ENCODE measurements around the gene OR52B6. TPM values are rescaled to one million over a fixed set of nuclear protein-coding genes. Genes with fewer than 3 reads are reported as not detected.

OR52B6 gene
- total RNA-seq, 1 experiment from 2014 or later, result not detected

DNA sequence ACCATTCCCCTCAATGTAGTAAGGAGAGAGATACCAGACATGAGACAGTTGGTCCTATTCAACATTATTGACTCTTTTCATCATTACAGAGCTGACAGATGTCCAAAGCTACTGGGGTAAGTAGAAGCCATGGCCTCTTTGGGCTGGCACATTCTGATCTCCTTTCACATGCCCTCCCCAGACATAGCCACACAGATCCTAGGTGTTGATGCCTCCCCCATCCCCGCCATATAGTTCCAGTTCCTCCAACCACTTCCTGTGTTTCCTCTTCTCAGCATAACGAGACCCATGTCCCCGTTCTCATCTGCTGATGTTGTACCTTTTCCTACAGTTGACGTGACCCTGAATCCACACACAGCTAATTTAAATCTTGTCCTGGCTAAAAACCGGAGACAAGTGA, 29.8 kb downstream of the OR52B6 start:
- Mint-ChIP-seq H3K27ac (ENCODE audit: unreplicated experiment) (no peak overlapping the region), H3K4me1 (ENCODE audit: low read depth, unreplicated experiment) (no peaks in the 10 kb centered on the region), H3K27me3 (ENCODE audit: unreplicated experiment) (no peaks in the 10 kb centered on the region), H3K4me3 (ENCODE audit: low read depth, unreplicated experiment) (no peak overlapping the region), H3K9me3 (ENCODE audit: low read depth, unreplicated experiment) (no peaks in the 10 kb centered on the region), H3K36me3 (ENCODE audit: insufficient read depth, unreplicated experiment) (no peaks in the 10 kb centered on the region)
- no TSS peak for BruUV-seq (replicated peaks)
- DNase-seq, result no peak
- CTCF ChIA-PET, result no interaction called here
- intact Hi-C loops (cut with micrococcal nuclease; ENCODE audit: unreplicated experiment), result no loop called here
- TF ChIP-seq, protein P1, sequence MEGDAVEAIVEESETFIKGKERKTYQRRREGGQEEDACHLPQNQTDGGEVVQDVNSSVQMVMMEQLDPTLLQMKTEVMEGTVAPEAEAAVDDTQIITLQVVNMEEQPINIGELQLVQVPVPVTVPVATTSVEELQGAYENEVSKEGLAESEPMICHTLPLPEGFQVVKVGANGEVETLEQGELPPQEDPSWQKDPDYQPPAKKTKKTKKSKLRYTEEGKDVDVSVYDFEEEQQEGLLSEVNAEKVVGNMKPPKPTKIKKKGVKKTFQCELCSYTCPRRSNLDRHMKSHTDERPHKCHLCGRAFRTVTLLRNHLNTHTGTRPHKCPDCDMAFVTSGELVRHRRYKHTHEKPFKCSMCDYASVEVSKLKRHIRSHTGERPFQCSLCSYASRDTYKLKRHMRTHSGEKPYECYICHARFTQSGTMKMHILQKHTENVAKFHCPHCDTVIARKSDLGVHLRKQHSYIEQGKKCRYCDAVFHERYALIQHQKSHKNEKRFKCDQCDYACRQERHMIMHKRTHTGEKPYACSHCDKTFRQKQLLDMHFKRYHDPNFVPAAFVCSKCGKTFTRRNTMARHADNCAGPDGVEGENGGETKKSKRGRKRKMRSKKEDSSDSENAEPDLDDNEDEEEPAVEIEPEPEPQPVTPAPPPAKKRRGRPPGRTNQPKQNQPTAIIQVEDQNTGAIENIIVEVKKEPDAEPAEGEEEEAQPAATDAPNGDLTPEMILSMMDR (IDR thresholded peaks at IDR 0.05; ENCODE audit: unreplicated experiment), result no peak

DNA sequence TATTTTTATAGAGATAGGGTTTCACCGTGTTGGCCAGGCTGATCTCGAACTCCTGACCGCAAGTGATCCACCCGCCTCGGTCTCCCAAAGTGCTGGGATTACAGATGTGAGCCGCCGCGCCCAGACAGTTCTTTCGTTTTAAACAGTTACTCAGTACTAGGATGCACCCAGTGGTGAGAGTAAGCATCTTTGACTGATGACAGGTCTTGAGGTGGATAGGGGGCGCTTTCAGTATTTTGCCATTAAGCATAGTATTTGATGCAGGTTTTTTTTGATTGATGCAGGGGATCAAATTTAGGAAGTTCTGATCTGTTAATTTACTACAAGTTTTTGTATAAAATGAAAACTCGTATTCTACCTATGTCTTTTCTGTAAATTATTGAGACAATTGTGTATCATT, 30.9 kb downstream of the OR52B6 start:
- Mint-ChIP-seq H3K9me3 (ENCODE audit: low read depth, unreplicated experiment) (no peaks in the 10 kb centered on the region), H3K27me3 (ENCODE audit: unreplicated experiment) (no peaks in the 10 kb centered on the region), H3K4me1 (ENCODE audit: low read depth, unreplicated experiment) (no peaks in the 10 kb centered on the region), H3K27ac (ENCODE audit: unreplicated experiment) (no peak overlapping the region), H3K36me3 (ENCODE audit: insufficient read depth, unreplicated experiment) (no peaks in the 10 kb centered on the region), H3K4me3 (ENCODE audit: low read depth, unreplicated experiment) (no peak overlapping the region)
- TF ChIP-seq, protein P1 (IDR thresholded peaks at IDR 0.05; ENCODE audit: unreplicated experiment), result no peak
- DNase-seq, result no peak
- intact Hi-C loops (cut with micrococcal nuclease; ENCODE audit: unreplicated experiment), result no loop called here
- BruUV-seq (replicated peaks), result no TSS peak
- CTCF ChIA-PET, result no interaction called here

DNA sequence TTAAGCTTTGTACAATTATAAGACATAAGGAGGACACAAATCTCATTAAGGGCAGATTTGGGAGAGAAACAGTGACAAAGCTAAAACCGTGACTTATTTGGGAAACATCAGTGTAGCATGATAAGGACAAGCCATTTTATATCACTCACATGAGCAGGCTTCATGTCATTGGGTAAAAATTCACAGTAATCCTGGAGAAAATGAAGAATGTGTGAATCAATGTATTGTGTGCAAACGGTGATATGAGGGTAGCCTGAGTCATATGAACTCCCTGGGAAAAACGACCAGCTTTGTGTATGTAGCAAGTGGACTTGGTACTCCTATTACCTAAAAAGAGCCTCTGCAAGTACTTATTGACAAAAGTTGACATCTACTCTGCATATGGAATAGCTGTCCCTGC, 38.1 kb downstream of the OR52B6 start:
- no TSS peak for BruUV-seq (replicated peaks)
- intact Hi-C loops (cut with micrococcal nuclease; ENCODE audit: unreplicated experiment), result no loop called here
- CTCF ChIA-PET, result interaction anchor here (0.6 kb wide), 1 partner anchor 705 kb away, joined by 4 read pairs; no protein-coding TSS in a partner anchor
- H3K27ac Mint-ChIP-seq (ENCODE audit: unreplicated experiment), result no peak overlapping the region
- H3K4me1 Mint-ChIP-seq (ENCODE audit: low read depth, unreplicated experiment), result peaks cover 45% of the 10 kb centered on the region
- no peaks in the 10 kb centered on the region for H3K27me3 Mint-ChIP-seq (ENCODE audit: unreplicated experiment)
- H3K4me3 Mint-ChIP-seq (ENCODE audit: low read depth, unreplicated experiment), result no peak overlapping the region
- H3K9me3 Mint-ChIP-seq (ENCODE audit: low read depth, unreplicated experiment), result no peaks in the 10 kb centered on the region
- no peaks in the 10 kb centered on the region for H3K36me3 Mint-ChIP-seq (ENCODE audit: insufficient read depth, unreplicated experiment)
- no peak for DNase-seq
- TF ChIP-seq, protein P1 (IDR thresholded peaks at IDR 0.05; ENCODE audit: unreplicated experiment), result no peak

DNA sequence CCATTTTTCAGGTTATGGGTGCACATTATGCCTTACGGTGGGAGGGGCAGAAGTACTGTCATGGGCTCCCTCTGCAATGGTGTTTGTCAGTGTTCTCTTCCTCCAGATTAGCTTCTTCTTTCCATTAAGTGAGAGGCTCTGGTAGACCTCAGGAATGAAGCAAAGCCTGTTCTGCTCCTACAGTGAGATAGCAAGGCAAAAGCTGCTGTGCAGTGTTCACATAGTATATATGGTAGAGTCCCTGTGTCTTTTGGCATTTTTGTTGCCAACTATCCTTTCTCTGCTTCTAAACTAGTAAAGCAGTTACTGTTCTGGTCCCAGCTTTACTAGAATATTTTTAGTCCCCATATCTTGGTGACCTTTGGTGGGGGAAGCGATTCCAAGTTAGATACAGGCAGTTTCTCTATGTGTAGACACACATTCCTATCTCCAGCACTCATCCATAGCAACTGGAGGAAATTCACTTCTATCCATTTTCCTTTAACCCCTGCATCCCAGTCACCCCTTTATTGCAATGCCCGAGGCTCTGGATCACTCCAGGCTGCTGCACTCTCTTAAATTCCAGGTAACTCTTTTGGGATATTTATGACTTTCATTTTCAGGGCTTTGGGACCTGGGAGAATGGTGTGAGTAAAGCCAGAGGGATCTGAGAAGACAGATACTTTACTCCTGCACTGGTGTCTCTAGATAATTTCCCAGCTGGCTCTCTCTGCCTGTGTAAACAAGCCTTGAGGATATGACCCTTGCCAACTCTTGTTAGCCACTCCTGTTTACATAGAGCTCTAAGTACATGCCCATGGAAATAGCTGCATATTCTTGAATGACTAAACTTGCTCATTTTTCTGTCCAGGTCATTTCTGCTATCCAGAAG, 40.2 kb downstream of the OR52B6 start:
- H3K27ac Mint-ChIP-seq (ENCODE audit: unreplicated experiment), result peak overlapping the region; percentile 70
- intact Hi-C loops (cut with micrococcal nuclease; ENCODE audit: unreplicated experiment), result no loop called here
- BruUV-seq (replicated peaks), result no TSS peak
- H3K36me3 Mint-ChIP-seq (ENCODE audit: insufficient read depth, unreplicated experiment), result peaks cover 18% of the 10 kb centered on the region
- TF ChIP-seq, protein P1 (IDR thresholded peaks at IDR 0.05; ENCODE audit: unreplicated experiment), result no peak
- no peaks in the 10 kb centered on the region for H3K27me3 Mint-ChIP-seq (ENCODE audit: unreplicated experiment)
- no peaks in the 10 kb centered on the region for H3K9me3 Mint-ChIP-seq (ENCODE audit: low read depth, unreplicated experiment)
- CTCF ChIA-PET, result no interaction called here
- H3K4me1 Mint-ChIP-seq (ENCODE audit: low read depth, unreplicated experiment), result peaks cover 53% of the 10 kb centered on the region
- H3K4me3 Mint-ChIP-seq (ENCODE audit: low read depth, unreplicated experiment), result peak overlapping the region; percentile 46
- DNase-seq, result peak; percentile 43

All from Calu3 (cell line).